ENCODE data around the gene TXNL4B. TPM values are rescaled to one million over a fixed set of nuclear protein-coding genes. Genes with fewer than 3 reads are reported as not detected.

Gene TXNL4B
- total and polyA plus RNA-seq, 9 donors: 10.6 to 23.1 (median 14.7) TPM

- TF ChIP-seq POLR2A (IDR thresholded peaks at IDR 0.05): no peak
- TF ChIP-seq CTCF (IDR thresholded peaks at IDR 0.05): no peak
- no peak for TF ChIP-seq EP300 (IDR thresholded peaks at IDR 0.05)
- WGBS, 3 donors: 1 to 2% (median 1%) methylated on average over 11 of the region's 11 CpGs
- Histone ChIP-seq H3K27ac (peak overlapping the region; percentile 81 to 82), H3K27me3 (no peaks in the 10 kb centered on the region), H3K9me3 (no peaks in the 10 kb centered on the region), H3K4me3 (peak overlapping the region; percentile 89), H3K36me3 (no peaks in the 10 kb centered on the region), H3K4me1 (ENCODE audit: insufficient read depth) (peaks cover 6% of the 10 kb centered on the region)
- intact Hi-C loops (cut with DNase I): loop anchor here in 1 of 4 donors (10.0 kb wide), 1 partner anchor 79 kb away; no protein-coding TSS in a partner anchor
- no peak for DNase-seq
Measured at GRCh38 chr16:72094266-72094610, 818 bp upstream of the TXNL4B start.

DNA sequence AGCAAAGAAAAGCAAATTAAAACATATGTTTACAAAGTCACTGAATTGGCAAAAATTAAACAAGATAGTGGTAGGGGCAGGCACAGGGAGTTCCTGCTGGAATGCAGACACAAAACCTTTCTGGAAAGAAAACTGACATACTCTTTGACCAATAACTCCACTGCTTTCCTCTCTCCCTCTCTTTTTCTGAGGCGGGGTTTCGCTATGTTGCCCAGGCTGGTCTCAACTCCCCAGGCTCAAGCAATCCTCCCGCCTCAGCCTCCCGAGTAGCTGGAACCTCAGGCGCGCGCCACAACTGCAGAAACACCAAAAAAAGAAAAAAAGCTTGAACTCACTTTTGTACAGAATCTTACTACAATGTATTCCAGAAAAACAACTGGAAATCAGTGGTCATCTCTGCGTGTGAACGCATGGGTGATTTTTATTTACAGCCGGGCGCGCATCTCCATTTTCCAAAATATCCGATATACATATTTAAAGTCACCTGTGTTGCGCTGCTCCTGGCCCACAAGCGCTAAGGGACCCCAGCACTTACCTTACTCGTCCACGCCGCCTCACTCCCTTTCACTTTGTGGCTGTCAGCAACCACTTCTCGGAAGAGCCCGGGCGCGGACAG, 480 bp downstream of the TXNL4B start:
- DNase-seq: peak in 1 of 5 donors; percentile 53
- no peaks in the 10 kb centered on the region for H3K36me3 ChIP-seq
- WGBS, 3 donors: 0 to 1% (median 0%) methylated on average over 22 of the region's 22 CpGs
- TF ChIP-seq POLR2A (IDR thresholded peaks at IDR 0.05): no peak
- no peak for TF ChIP-seq EP300 (IDR thresholded peaks at IDR 0.05)
- TF ChIP-seq CTCF (IDR thresholded peaks at IDR 0.05): no peak
- peak overlapping the region in 1 of 2 donors; percentile 68 for H3K27ac ChIP-seq
- H3K4me3 ChIP-seq: peak overlapping the region; percentile 89
- H3K9me3 ChIP-seq: no peaks in the 10 kb centered on the region
- peaks cover 6% of the 10 kb centered on the region for H3K4me1 ChIP-seq (ENCODE audit: insufficient read depth)
- intact Hi-C loops (cut with DNase I): loop anchor here in 1 of 4 donors (10.0 kb wide), 1 partner anchor 78 kb away; no protein-coding TSS in a partner anchor
- H3K27me3 ChIP-seq: no peaks in the 10 kb centered on the region

DNA sequence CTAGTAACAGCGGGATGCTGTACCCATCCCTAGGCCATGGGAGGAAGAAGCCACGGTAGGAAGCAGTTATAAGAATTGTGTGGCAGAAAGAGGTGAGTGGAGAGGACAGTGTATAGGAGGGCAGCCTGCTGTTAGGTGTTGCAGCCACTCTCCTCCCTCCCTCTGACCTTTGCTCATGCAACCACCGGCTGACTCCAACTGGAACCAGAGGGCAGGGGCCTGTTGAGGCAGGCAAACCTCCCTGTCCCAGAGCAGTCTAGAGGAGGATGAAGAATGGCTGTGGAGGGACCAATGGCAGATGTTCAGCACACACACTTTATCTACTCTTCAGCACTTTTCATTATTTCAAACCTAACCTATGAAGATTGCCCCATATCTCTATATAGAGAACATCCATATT, 2.2 kb downstream of the TXNL4B start:
- H3K4me1 ChIP-seq (ENCODE audit: insufficient read depth): peaks cover 6% of the 10 kb centered on the region
- no peak overlapping the region for H3K27ac ChIP-seq
- TF ChIP-seq CTCF (IDR thresholded peaks at IDR 0.05) (no peak), EP300 (IDR thresholded peaks at IDR 0.05) (no peak), POLR2A (IDR thresholded peaks at IDR 0.05) (no peak)
- H3K27me3 ChIP-seq: no peaks in the 10 kb centered on the region
- H3K36me3 ChIP-seq: no peaks in the 10 kb centered on the region
- H3K4me3 ChIP-seq: no peak overlapping the region
- no peaks in the 10 kb centered on the region for H3K9me3 ChIP-seq
- intact Hi-C loops (cut with DNase I): loop anchor here in 1 of 4 donors (10.0 kb wide), 1 partner anchor 76 kb away; no protein-coding TSS in a partner anchor
- 55 to 81% (median 73%) methylated on average over 3 of the region's 3 CpGs for WGBS, 3 donors
- no peak for DNase-seq

DNA sequence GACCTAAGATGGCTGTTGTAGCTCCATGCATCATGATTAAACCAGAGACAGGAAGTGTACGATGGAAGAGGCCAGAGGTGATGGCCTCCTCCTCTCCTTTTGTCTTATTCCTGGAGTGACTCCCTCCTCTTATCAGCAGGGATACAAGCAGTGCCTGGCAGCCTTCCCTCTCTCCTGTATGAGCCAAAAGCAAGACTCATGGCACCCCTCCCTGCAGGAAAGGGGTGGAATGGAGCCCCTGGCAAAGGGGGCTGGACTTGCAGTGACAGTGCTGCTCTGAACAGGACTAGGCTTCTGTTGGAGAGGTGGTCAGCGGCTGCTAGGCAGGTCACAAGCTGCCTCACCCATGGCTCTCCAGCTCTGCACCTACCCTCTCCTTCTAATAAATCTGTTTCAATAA, 8.4 kb downstream of the TXNL4B start:
- WGBS, 3 donors: 62 to 64% (median 63%) methylated on average over 2 of the region's 2 CpGs
- intact Hi-C loops (cut with DNase I): no loop called here
- no peaks in the 10 kb centered on the region for H3K4me1 ChIP-seq (ENCODE audit: insufficient read depth)
- no peaks in the 10 kb centered on the region for H3K9me3 ChIP-seq
- H3K36me3 ChIP-seq: no peaks in the 10 kb centered on the region
- H3K27ac ChIP-seq: no peak overlapping the region
- no peak overlapping the region for H3K4me3 ChIP-seq
- DNase-seq: peak in 1 of 5 donors; percentile 58
- TF ChIP-seq POLR2A (IDR thresholded peaks at IDR 0.05): no peak
- TF ChIP-seq EP300 (IDR thresholded peaks at IDR 0.05): no peak
- no peak for TF ChIP-seq CTCF (IDR thresholded peaks at IDR 0.05)
- H3K27me3 ChIP-seq: no peaks in the 10 kb centered on the region

All from ovary (tissue), 9 donors.